Measurements from ENCODE around the gene RETREG2. TPM values are rescaled to one million over a fixed set of nuclear protein-coding genes. Genes with fewer than 3 reads are reported as not detected.
A peak's percentile ranks its signal among the peaks of the same experiment; 100 is the strongest.

Gene RETREG2
- total RNA-seq, 6 experiments from 2014 or later: 33.6 to 77.9 (median 51.0) TPM

DNA sequence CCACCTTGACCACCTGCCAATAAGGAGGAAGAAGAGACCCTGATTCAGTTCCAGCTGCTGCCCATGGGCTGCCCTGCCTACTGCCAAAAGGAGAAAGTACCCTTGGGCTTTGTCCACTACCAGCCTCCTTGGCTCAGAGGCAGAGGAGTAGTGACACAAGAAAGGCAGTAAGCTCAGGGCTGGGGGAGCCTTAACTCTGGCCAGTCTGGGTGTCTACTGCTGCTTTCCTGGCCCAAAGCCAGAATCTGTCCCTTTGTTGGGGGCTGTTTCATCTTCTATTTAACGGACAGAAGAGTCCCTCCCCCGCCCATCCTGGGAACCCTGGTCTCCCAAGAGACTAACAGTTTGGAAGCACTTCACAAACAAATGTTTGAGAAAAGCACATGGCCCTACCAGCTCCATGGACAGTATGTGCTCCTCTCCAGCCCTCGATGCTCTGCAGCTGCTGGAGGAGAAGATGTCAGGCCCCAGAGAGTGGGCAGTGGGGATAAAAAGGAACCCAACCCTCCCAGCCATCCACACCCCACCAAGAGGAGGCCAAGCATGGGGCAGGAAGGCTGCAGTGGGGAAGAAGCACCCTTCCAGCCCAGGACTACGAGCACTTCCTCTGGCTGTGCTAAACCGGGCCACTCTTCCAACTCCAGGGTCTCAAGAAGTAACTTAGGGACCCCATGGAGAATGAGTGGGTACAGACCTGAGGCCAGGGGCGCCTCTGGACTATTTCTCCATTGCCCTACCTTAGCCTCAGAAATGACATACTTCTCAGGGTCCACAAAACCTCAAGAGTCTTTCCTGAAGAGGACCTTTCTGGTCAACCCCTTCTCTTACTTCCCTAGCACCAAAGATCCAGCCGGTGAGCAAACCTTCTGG, 50.2 kb downstream of the RETREG2 start:
- Histone ChIP-seq H3K36me3 (peaks cover 8 to 49% (median 27%) of the 10 kb centered on the region in 4 donors), H3K4me3 (peak overlapping the region; percentile 66 to 90 (median 77)), H3K27me3 (no peaks in the 10 kb centered on the region), H3K4me1 (peaks cover 0 to 14% (median 5%) of the 10 kb centered on the region in 4 donors), H3K27ac (peak overlapping the region; percentile 90 to 98 (median 90)), H3K9me3 (no peaks in the 10 kb centered on the region)
- intact Hi-C loops (cut with DNase I): loop anchor here in 1 of 2 donors (10.0 kb wide), 1 partner anchor 67 kb away; no protein-coding TSS in a partner anchor
- DNase-seq (peak in 1 of 3 donors; percentile 36), ATAC-seq (no peak)
- 5% methylated on average over 2 of the region's 7 CpGs for WGBS (ENCODE audit: insufficient coverage, low coverage, low lambda C conversion rate, missing lambda C conversion rate)
- TF ChIP-seq CTCF (IDR thresholded peaks at IDR 0.05) (no peak), POLR2A (IDR thresholded peaks at IDR 0.05) (no peak)

- peak overlapping the region; percentile 90 to 98 (median 90) for H3K27ac ChIP-seq
Observed at GRCh38 chr2:219228911-219229304, 50.8 kb downstream of the RETREG2 start.

GRCh38 chr2:219229305-219230058, 51.4 kb downstream of the RETREG2 start, which contains the start of the genes ANKZF1 and ATG9A:
ANKZF1 (plus strand) TSS chr2:219229806; CDS start chr2:219230258, 452 bp downstream.
ATG9A (minus strand) TSS chr2:219229636; CDS start chr2:219228024, 1,612 bp downstream.
- Histone ChIP-seq H3K27ac (peak within 1 kb of the TSS; percentile 90 to 98 (median 90)), H3K4me1 (peaks cover 0 to 14% (median 5%) of the 10 kb centered on the region in 4 donors), H3K4me3 (peak within 1 kb of the TSS; percentile 66 to 90 (median 77)), H3K36me3 (peaks cover 7 to 49% (median 23%) of the 10 kb centered on the region in 4 donors), H3K27me3 (no peaks in the 10 kb centered on the region), H3K9me3 (no peaks in the 10 kb centered on the region)
- TF ChIP-seq POLR2A (IDR thresholded peaks at IDR 0.05) (peak; percentile 78), CTCF (IDR thresholded peaks at IDR 0.05) (peak in 1 of 4 donors; percentile 2)
- 2% methylated on average over 28 of the region's 80 CpGs for WGBS (ENCODE audit: insufficient coverage, low coverage, low lambda C conversion rate, missing lambda C conversion rate)
- peak; percentile 96 to 99 (median 96) for ATAC-seq
- intact Hi-C loops (cut with DNase I): loop anchor here in 1 of 2 donors (10.0 kb wide), 1 partner anchor 65 kb away; no protein-coding TSS in a partner anchor
- peak; percentile 98 to 100 (median 99) for DNase-seq

More at GRCh38 chr2:219228911-219229304, 50.8 kb downstream of the RETREG2 start:
- H3K4me1 ChIP-seq: peaks cover 0 to 14% (median 5%) of the 10 kb centered on the region in 4 donors
- DNase-seq: peak in 1 of 3 donors; percentile 82
- intact Hi-C loops (cut with DNase I): loop anchor here in 1 of 2 donors (10.0 kb wide), 1 partner anchor 66 kb away; no protein-coding TSS in a partner anchor
- peak in 1 of 4 donors; percentile 12 for ATAC-seq
- no peaks in the 10 kb centered on the region for H3K9me3 ChIP-seq
- no peaks in the 10 kb centered on the region for H3K27me3 ChIP-seq
- TF ChIP-seq CTCF (IDR thresholded peaks at IDR 0.05) (no peak), POLR2A (IDR thresholded peaks at IDR 0.05) (no peak)
- 2% methylated on average over 7 of the region's 19 CpGs for WGBS (ENCODE audit: insufficient coverage, low coverage, low lambda C conversion rate, missing lambda C conversion rate)
- peaks cover 9 to 49% (median 25%) of the 10 kb centered on the region in 4 donors for H3K36me3 ChIP-seq
- H3K4me3 ChIP-seq: peak overlapping the region; percentile 66 to 90 (median 77)

DNA sequence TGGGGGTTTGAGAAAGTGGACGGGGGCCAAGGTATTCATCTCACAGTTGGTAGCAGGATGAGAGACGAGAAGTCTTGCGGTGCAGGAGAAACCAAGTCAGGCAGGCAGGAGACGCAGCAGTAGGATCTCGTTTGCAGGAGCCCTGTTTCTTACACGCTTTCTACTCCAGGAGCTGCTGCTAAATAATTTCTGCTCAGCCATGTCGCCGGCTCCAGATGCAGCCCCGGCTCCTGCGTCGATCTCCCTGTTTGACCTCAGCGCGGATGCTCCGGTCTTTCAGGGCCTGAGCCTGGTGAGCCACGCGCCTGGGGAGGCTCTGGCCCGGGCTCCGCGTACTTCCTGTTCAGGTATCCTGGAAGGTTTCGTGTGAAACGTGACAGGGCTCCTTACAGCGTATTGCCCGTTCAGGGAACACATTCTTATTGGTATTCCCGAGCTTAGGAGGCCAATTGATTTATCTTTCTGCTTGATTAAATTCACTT, 52.0 kb downstream of the RETREG2 start:
- intact Hi-C loops (cut with DNase I): no loop called here
- ATAC-seq: peak; percentile 25 to 53 (median 40)
- no peaks in the 10 kb centered on the region for H3K9me3 ChIP-seq
- H3K27me3 ChIP-seq: no peaks in the 10 kb centered on the region
- peak in 2 of 3 donors; percentile 72 to 75 for DNase-seq
- peaks cover 5 to 49% (median 22%) of the 10 kb centered on the region in 4 donors for H3K36me3 ChIP-seq
- peaks cover 0 to 14% (median 5%) of the 10 kb centered on the region in 4 donors for H3K4me1 ChIP-seq
- peak overlapping the region; percentile 66 to 90 (median 77) for H3K4me3 ChIP-seq
- H3K27ac ChIP-seq: peak overlapping the region; percentile 89 to 98 (median 90)
- TF ChIP-seq POLR2A (IDR thresholded peaks at IDR 0.05): no peak
- TF ChIP-seq CTCF (IDR thresholded peaks at IDR 0.05): no peak
- 0% methylated on average over 8 of the region's 24 CpGs for WGBS (ENCODE audit: insufficient coverage, low coverage, low lambda C conversion rate, missing lambda C conversion rate)

Data from right lobe of liver (tissue), 6 donors.